Neutrophil (primary cell): Measurements from ENCODE around the gene NDUFA11.
"Not testable (repeated sequence)": the region's sequence is repeated elsewhere in the genome, so short reads cannot be mapped to it uniquely, and the experiment has no call there.

Experiments used
- H3K27ac ChIP-seq: fragments of 200-600 bp; sonication (generic); 2 replicates; pipeline ENCODE4 v1.5.1; 2016; ENCODE audit warnings: mild to moderate bottlenecking, moderate library complexity
- H3K27me3 ChIP-seq: fragments of 200-600 bp; sonication (generic); 2 replicates; pipeline ENCODE4 v1.6.0; 2016; ENCODE audit warnings: mild to moderate bottlenecking
- H3K36me3 ChIP-seq: fragments of 200-600 bp; sonication (generic); 2 replicates; pipeline ENCODE4 v1.5.1; 2017
- H3K4me1 ChIP-seq, 2 experiments: fragments of 200-600 bp in 1 of 2; sonication (generic) in 1 of 2; 1 replicate in 1 of 2; 2 replicates in 1 of 2; pipeline versions ENCODE4 v1.5.1 to v1.6.1; 2013 to 2016; ENCODE audit warnings: low read depth in 1 of 2, low read length in 1 of 2, mild to moderate bottlenecking in 1 of 2, moderate library complexity in 1 of 2; ENCODE audit not compliant: control insufficient read depth in 1 of 2, insufficient read depth in 1 of 2
- H3K4me3 ChIP-seq, 2 experiments: fragments of 200-600 bp in 1 of 2; sonication (generic) in 1 of 2; 1 replicate in 1 of 2; 2 replicates in 1 of 2; pipeline ENCODE4 v1.5.1; 2013 to 2016; ENCODE audit warnings: low read depth in 1 of 2, low read length in 1 of 2, mild to moderate bottlenecking in 1 of 2, moderate library complexity in 1 of 2
- H3K9me3 ChIP-seq: fragments of 200-600 bp; sonication (generic); 2 replicates; pipeline ENCODE4 v1.5.1; 2016
- TF ChIP-seq, protein P1 (sequence below): fragments of 200-600 bp; sonication (generic); IDR thresholded peaks from 2 replicates; pipeline ENCODE4 v1.5.1; 2016; ENCODE audit warnings: antibody characterized with exemption

NDUFA11 gene

DNA sequence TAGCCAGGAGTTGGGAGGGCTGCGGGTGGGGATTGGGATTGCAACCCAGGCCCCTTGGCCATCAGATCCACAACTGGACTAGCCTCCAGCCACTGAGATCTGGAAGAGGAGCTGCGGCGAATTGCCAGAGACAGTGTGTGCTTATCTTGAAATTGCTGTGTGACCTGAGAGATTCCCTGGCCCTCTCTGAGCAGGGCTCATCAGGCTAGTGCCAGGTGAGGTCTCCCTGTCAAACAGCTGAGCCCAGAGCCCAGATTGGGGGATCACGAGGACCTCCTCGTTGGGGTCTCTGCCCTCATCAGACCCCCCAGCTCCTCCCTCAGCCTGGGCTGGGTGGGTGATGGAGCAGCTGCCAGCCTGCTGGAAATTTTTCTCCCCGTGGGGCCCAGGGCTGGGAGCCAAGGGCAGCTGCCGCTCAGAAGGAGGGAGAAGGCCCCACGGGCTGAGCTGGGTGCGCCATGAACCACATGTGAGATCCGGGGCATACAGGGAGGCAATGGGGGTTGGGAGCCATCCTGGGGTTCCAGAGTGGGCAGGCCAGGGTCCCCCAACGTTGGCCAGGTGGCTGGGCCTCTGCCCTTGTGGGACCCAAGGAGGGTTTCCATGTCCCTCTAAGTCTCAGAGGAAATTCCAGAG is 40.4 kb downstream of the NDUFA11 start:
- H3K4me3 ChIP-seq, result no peak overlapping the region
- no peak overlapping the region for H3K27ac ChIP-seq
- no peaks in the 10 kb centered on the region for H3K36me3 ChIP-seq
- no peaks in the 10 kb centered on the region for H3K4me1 ChIP-seq
- TF ChIP-seq, protein P1, sequence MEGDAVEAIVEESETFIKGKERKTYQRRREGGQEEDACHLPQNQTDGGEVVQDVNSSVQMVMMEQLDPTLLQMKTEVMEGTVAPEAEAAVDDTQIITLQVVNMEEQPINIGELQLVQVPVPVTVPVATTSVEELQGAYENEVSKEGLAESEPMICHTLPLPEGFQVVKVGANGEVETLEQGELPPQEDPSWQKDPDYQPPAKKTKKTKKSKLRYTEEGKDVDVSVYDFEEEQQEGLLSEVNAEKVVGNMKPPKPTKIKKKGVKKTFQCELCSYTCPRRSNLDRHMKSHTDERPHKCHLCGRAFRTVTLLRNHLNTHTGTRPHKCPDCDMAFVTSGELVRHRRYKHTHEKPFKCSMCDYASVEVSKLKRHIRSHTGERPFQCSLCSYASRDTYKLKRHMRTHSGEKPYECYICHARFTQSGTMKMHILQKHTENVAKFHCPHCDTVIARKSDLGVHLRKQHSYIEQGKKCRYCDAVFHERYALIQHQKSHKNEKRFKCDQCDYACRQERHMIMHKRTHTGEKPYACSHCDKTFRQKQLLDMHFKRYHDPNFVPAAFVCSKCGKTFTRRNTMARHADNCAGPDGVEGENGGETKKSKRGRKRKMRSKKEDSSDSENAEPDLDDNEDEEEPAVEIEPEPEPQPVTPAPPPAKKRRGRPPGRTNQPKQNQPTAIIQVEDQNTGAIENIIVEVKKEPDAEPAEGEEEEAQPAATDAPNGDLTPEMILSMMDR, result no peak
- H3K27me3 ChIP-seq, result no peaks in the 10 kb centered on the region
- no peaks in the 10 kb centered on the region for H3K9me3 ChIP-seq

DNA sequence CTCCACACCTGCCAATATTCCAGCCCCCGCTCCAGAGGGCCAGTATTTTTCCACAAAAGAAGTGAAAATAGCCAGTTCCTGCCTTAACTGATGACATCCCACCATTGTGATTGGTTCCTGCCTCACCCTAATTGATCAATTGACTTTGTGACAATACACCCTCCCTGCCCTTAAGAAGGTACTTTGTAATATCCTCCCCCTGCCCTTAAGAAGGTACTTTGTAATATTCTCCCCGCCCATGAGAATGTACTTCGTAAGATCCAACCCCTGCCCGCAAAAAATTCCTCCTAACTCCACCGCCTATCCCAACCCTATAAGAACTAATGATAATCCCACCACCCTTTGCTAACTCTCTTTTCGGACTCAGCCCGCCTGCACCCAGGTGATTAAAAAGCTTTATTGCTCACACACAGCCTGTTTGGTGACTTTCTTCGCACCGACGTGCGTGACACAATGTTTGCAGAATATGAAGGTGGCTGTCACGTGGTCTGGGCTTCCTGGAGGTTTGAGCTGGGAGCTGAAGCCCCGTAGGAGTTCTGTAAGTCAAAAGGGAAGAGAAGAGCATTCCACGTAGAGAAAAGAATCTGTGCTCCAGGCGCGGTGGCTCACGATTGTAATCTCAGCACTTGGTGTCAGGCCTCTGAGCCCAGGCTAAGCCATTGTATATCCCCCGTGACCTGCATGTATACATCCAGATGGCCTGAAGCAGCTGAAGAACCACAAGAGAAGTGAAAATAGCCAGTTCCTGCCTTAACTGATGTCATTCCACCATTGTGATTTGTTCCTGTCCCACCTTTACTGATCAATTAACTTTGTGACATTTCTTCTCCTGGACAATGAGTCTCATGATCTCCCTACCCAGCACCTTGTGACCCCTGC is 46.1 kb downstream of the NDUFA11 start:
- TF ChIP-seq, protein P1, result no peak
- H3K9me3 ChIP-seq, result no peaks in the 10 kb centered on the region
- no peaks in the 10 kb centered on the region for H3K4me1 ChIP-seq
- no peaks in the 10 kb centered on the region for H3K27me3 ChIP-seq
- H3K4me3 ChIP-seq, result no peak overlapping the region
- H3K36me3 ChIP-seq, result no peaks in the 10 kb centered on the region
- no peak overlapping the region for H3K27ac ChIP-seq

DNA sequence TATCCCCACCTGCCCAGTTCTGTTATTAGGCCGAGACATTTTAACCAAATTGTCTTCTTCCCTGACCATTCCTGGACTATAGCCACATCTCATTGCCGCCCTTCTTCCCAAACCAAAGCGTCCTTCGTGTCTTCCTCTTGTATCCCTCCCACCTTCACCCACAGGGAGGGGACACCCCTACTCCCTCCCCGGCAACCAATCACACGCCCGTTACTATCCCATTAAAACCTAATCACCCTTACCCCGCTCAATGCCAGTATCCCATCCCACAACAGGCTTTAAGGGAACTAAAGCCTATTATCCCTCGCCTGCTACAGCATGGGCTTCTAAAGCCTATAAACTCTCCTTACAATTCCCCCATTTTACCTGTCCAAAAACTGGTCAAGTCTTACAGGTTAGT is 48.4 kb downstream of the NDUFA11 start:
- not testable (repeated sequence) for H3K4me1 ChIP-seq, H3K36me3 ChIP-seq, H3K9me3 ChIP-seq, H3K27ac ChIP-seq, H3K27me3 ChIP-seq, H3K4me3 ChIP-seq

DNA sequence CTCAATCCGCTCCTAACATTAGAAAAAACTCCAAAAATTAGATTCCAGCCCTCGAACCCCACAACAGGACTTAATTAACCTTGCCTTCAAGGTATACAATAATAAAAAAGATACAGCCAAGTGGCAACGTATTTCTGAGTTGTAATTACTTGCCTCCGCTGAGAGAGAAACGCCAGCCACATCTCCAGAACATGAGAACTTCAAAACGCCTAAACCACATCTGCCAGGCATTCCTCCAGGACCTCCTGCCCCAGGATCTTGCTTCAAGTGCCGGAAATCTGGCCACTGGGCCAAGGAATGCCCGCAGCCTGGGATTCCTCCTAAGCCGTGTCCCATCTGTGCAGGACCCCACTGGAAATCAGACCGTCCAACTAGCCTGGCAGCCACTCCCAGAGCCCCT is 49.5 kb downstream of the NDUFA11 start:
- not testable (repeated sequence) for H3K4me3 ChIP-seq, H3K4me1 ChIP-seq, H3K27me3 ChIP-seq, H3K9me3 ChIP-seq, H3K27ac ChIP-seq, H3K36me3 ChIP-seq

DNA sequence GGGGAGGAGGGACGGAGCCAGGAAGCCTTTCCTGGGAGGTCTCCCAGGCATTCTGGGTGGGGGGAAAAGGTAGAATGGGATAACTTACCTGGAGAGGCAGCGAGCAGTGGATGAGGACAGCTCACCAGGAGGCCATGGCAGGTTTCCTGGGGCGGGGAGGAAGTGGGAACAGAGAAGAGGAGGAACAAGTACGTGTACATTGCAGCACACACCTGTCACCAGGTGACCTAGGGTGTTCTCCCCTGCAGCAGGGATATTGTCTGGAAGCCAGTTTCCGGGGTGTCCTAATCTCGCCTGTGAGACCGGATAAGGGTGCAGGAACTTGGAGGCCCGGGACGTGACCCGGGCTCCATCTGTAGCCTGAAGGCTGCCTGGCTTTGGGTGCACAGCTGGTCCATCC is 52.3 kb downstream of the NDUFA11 start, which contains the start of gene FUT3:
TSS of gene FUT3 (minus strand) at position 148 of the 400 bp plus-strand sequence.
- TF ChIP-seq, protein P1, result no peak
- Histone ChIP-seq H3K36me3 (no peaks in the 10 kb centered on the region), H3K27me3 (no peaks in the 10 kb centered on the region), H3K4me3 (no peak within 1 kb of the TSS), H3K4me1 (peaks cover 0 to 5% of the 10 kb centered on the region in 2 experiments), H3K27ac (no peak within 1 kb of the TSS), H3K9me3 (no peaks in the 10 kb centered on the region)

DNA sequence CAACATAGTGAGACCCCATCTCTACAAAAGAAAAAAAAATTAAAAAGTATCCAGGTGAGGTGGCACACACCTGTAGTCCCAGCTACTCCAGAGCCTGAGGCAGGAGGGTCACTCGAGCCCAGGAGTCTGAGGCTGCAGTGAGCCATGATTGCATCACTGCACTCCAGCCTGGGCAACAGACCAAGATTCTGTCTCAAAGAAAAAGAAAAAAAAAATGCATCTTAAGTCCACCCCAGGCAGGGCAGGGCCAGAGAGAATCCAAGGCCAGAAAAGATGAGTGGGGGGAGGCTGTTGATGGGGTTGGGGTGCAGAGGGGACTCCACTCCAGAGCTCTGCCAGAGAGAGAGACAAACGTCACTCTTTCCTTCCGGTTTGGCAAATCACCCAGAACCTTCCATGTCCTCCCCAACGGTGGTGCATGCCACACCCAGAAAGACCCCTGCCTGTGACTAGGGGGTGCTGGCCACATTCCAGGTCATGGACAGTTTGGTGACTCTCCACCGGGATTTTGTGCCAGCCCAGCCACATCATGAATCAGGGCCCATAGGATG is 52.8 kb downstream of the NDUFA11 start:
- Histone ChIP-seq H3K4me3 (no peak overlapping the region), H3K9me3 (no peaks in the 10 kb centered on the region)
- TF ChIP-seq, protein P1, result no peak

More for the DNA sequence above, 52.8 kb downstream of the NDUFA11 start:
- Histone ChIP-seq H3K27ac (no peak overlapping the region), H3K36me3 (no peaks in the 10 kb centered on the region), H3K27me3 (no peaks in the 10 kb centered on the region), H3K4me1 (peaks cover 0 to 5% of the 10 kb centered on the region in 2 experiments)
